ENCODE measurements around the gene BNIP5.

The BNIP5 gene

DNA sequence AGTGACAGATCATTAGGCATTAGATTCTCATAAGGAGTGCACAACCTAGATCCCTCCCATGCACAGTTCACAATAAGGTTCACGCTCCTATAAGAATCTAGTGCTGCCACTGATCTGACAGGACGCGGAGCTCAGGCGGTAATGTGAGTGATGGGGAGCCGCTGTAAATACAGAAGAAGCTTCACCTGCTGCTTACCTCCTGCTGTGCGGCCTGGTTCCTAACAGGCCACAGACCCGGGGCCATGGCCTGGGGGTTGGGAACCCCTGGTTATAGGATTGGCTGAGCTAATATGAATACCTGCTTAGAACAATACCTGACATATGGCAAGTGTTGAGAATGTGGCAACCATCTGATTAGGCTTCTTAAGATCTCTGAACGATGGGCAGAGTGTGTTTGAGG lies 64.5 kb downstream of the BNIP5 start:
- Histone ChIP-seq H4K20me1 (ENCODE audit: insufficient read depth, low read length) (no peaks in the 10 kb centered on the region), H3K9me3 (ENCODE audit: insufficient read depth, low read length) (no peaks in the 10 kb centered on the region), H3K27ac (ENCODE audit: low read length) (no peak overlapping the region), H3K79me2 (ENCODE audit: low read length) (no peaks in the 10 kb centered on the region), H3K27me3 (ENCODE audit: low read depth, low read length) (peaks cover 49% of the 10 kb centered on the region), H3K4me3 (ENCODE audit: low read length) (no peak overlapping the region), H3K4me2 (ENCODE audit: low read length) (no peak overlapping the region), H3K36me3 (replicated peaks; ENCODE audit: low read depth, low read length) (no peaks in the 10 kb centered on the region), H3K4me1 (ENCODE audit: low read length) (no peaks in the 10 kb centered on the region), H2AFZ (ENCODE audit: low read depth, low read length) (no peak overlapping the region), H3K9ac (ENCODE audit: low read length) (no peak overlapping the region)
- TF ChIP-seq, protein P1, sequence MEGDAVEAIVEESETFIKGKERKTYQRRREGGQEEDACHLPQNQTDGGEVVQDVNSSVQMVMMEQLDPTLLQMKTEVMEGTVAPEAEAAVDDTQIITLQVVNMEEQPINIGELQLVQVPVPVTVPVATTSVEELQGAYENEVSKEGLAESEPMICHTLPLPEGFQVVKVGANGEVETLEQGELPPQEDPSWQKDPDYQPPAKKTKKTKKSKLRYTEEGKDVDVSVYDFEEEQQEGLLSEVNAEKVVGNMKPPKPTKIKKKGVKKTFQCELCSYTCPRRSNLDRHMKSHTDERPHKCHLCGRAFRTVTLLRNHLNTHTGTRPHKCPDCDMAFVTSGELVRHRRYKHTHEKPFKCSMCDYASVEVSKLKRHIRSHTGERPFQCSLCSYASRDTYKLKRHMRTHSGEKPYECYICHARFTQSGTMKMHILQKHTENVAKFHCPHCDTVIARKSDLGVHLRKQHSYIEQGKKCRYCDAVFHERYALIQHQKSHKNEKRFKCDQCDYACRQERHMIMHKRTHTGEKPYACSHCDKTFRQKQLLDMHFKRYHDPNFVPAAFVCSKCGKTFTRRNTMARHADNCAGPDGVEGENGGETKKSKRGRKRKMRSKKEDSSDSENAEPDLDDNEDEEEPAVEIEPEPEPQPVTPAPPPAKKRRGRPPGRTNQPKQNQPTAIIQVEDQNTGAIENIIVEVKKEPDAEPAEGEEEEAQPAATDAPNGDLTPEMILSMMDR (IDR thresholded peaks at IDR 0.05; ENCODE audit: low read depth, low read length): no peak
- no peak for TF ChIP-seq EZH2phosphoT487 (IDR thresholded peaks at IDR 0.05; ENCODE audit: low read depth)

DNA sequence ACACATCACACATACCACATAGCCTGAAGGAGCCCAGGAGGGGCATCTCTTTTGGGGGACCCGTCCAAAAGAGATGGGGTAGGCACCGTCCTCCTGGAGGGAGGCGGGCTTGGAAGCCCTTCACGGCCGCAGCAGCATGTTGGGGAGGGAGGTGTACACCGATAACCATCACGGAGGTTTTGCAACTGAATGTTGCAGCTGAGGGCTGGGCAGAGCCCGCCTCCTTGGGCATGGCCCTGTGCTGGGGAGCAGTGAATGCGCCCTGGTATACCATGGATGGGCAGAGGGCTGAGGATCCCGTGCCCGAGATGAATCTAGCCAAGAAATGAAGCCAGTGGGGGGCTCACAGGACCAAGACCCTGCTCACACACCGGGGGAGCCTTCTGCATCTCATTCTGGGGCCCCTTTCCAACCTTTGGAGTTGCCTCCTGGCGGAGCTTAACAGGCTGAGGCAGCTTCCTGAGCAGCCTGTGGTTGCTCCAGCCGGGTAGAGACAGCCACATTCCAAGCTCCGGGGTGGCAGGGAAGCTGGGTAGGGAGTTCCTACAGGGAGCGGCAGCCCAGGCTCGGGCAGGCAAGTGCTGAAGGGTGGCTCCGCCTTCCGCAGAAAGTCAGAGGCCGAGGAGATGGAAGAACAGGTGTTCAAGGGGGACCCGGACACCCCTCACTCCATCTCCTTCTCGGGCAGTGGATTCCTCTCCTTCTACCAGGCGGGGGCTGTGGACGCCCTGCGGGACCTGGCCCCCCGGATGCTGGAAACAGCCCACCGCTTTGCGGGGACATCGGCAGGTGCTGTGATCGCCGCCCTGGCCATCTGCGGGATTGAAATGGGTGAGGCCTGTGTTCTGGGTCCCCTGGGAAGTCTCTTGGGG lies 66.6 kb downstream of the BNIP5 start, which contains the start of gene PNPLA1:
Gene PNPLA1 (plus strand): TSS at position 227 of the 872 bp plus-strand sequence. CDS start 400 bp downstream, at position 627.
- Histone ChIP-seq H3K27ac (ENCODE audit: low read length) (no peak within 1 kb of the TSS), H3K36me3 (replicated peaks; ENCODE audit: low read depth, low read length) (no peaks in the 10 kb centered on the region), H3K4me3 (ENCODE audit: low read length) (no peak within 1 kb of the TSS), H4K20me1 (ENCODE audit: insufficient read depth, low read length) (no peaks in the 10 kb centered on the region), H3K4me2 (ENCODE audit: low read length) (no peak within 1 kb of the TSS), H3K79me2 (ENCODE audit: low read length) (no peaks in the 10 kb centered on the region), H3K4me1 (ENCODE audit: low read length) (no peaks in the 10 kb centered on the region), H3K9ac (ENCODE audit: low read length) (no peak within 1 kb of the TSS), H3K9me3 (ENCODE audit: insufficient read depth, low read length) (no peaks in the 10 kb centered on the region), H3K27me3 (ENCODE audit: low read depth, low read length) (peaks cover 36% of the 10 kb centered on the region), H2AFZ (ENCODE audit: low read depth, low read length) (no peak within 1 kb of the TSS)
- TF ChIP-seq EZH2phosphoT487 (IDR thresholded peaks at IDR 0.05; ENCODE audit: low read depth): no peak
- TF ChIP-seq, protein P1 (IDR thresholded peaks at IDR 0.05; ENCODE audit: low read depth, low read length): no peak

- H3K9ac ChIP-seq (ENCODE audit: low read length): no peak overlapping the region
- H3K4me1 ChIP-seq (ENCODE audit: low read length): peaks cover 5% of the 10 kb centered on the region; the same call in 1 of the 2 replicates
Measured at GRCh38 chr6:36268478-36269275, 68.0 kb downstream of the BNIP5 start.

DNA sequence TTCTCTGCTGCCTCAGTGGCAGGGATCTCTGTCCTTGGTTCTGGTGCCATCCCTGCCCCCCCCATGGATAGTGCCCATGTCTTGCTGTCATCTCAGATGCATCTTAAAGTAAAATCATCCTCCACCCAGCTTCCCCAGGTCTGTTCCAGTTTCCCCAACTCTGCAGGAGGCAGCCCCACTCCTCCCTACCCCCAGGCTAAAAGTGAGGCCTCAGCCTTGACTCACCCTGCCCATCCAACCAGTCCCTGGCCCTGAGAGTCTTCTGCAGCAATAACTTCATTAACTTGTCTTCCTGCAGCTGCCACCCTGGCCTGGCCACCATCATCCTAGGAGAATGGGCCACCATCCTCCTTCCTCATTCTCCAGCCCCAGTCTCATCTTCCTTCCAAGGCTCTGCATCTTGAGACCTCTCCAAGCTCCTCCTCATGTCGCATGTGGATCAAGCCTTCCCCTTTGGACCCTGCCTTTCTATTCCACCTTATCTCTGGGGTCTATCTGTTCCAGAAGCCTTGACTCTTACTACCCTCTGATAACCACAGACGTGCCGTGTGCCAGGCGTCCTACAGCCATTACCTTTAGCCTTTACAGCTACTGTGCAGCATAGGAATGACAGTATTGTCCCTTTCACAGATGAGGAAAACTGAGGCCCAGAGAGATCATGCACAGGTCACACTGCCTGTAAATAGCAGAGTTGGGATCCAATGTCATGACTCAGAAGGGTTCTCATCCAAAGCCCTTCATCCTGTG lies 68.8 kb downstream of the BNIP5 start:
- TF ChIP-seq, protein P1 (IDR thresholded peaks at IDR 0.05; ENCODE audit: low read depth, low read length): no peak
- no peak for TF ChIP-seq EZH2phosphoT487 (IDR thresholded peaks at IDR 0.05; ENCODE audit: low read depth)
- H3K4me3 ChIP-seq (ENCODE audit: low read length): no peak overlapping the region
- H4K20me1 ChIP-seq (ENCODE audit: insufficient read depth, low read length): no peaks in the 10 kb centered on the region
- no peaks in the 10 kb centered on the region for H3K36me3 ChIP-seq (replicated peaks; ENCODE audit: low read depth, low read length)
- peaks cover 26% of the 10 kb centered on the region for H3K27me3 ChIP-seq (ENCODE audit: low read depth, low read length)
- no peaks in the 10 kb centered on the region for H3K9me3 ChIP-seq (ENCODE audit: insufficient read depth, low read length)
- no peak overlapping the region for H3K4me2 ChIP-seq (ENCODE audit: low read length)
- H3K27ac ChIP-seq (ENCODE audit: low read length): no peak overlapping the region
- H2AFZ ChIP-seq (ENCODE audit: low read depth, low read length): no peak overlapping the region
- H3K4me1 ChIP-seq (ENCODE audit: low read length): peaks cover 5% of the 10 kb centered on the region; the same call in 1 of the 2 replicates
- no peaks in the 10 kb centered on the region for H3K79me2 ChIP-seq (ENCODE audit: low read length)
- H3K9ac ChIP-seq (ENCODE audit: low read length): no peak overlapping the region

More at GRCh38 chr6:36268478-36269275, 68.0 kb downstream of the BNIP5 start:
- H4K20me1 ChIP-seq (ENCODE audit: insufficient read depth, low read length): no peaks in the 10 kb centered on the region
- H3K4me2 ChIP-seq (ENCODE audit: low read length): no peak overlapping the region
- H2AFZ ChIP-seq (ENCODE audit: low read depth, low read length): no peak overlapping the region
- peaks cover 26% of the 10 kb centered on the region for H3K27me3 ChIP-seq (ENCODE audit: low read depth, low read length)
- TF ChIP-seq EZH2phosphoT487 (IDR thresholded peaks at IDR 0.05; ENCODE audit: low read depth): no peak
- no peak overlapping the region for H3K27ac ChIP-seq (ENCODE audit: low read length)
- H3K79me2 ChIP-seq (ENCODE audit: low read length): no peaks in the 10 kb centered on the region
- H3K4me3 ChIP-seq (ENCODE audit: low read length): no peak overlapping the region
- no peaks in the 10 kb centered on the region for H3K9me3 ChIP-seq (ENCODE audit: insufficient read depth, low read length)
- H3K36me3 ChIP-seq (replicated peaks; ENCODE audit: low read depth, low read length): no peaks in the 10 kb centered on the region
